Activated naive CD4-positive, alpha-beta T cell (primary cell): ENCODE data around the gene ZNF792.
"Not testable (repeated sequence)": the region's sequence is repeated elsewhere in the genome, so short reads cannot be mapped to it uniquely, and the experiment has no call there.

ENCODE experiments used
- DNase-seq, 4 experiments: peaks; one replicate each; lab custom pipeline; 2025; lab: John Stamatoyannopoulos, UW

The ZNF792 gene

DNA sequence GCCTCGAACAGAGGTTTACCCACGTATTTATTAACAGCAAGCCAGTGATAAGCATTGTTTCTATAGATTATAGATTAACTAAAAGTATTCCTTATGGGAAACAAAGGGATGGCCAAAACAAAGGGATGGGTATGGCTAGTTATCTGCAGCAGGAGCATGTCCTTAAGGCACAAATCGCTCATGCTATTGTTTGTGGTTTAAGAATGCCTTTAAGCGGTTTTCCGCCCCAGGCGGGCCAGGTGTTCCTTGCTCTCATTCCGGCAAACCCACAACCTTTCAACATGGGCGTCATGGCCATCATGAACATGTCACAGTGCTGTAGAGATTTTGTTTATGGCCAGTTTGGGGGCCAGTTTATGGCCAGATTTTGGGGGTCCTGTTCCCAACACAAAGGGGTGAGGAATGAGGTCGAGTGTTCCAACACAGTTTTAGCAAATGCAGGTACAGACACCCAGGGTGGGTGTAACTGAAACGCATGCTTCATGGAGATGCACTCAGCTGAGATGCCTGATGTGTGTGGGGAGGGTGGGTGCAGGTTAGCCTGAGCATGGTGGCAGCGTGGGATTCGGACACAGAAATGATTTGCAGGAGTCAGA lies 6.3 kb upstream of the ZNF792 start:
- not testable (repeated sequence) for DNase-seq

DNA sequence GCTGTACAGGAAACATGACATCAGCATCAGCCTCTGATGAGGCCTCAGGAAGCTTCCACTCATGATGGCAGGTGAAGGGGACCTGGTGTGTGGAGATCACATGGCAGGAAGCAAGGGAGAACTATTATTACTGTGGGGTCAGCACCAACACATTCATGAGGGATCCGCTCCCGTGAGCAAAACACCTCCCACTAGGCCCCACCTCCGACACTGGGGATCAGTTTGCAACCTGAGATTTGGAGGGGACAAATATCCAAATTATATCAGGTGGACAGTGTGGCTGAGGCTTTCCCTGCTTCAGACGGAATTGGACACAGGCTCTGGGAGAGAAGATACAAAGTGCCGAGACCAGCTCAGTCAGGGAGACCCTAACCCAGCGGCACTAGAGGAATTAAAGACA lies 5.7 kb upstream of the ZNF792 start:
- no peak for DNase-seq

DNA sequence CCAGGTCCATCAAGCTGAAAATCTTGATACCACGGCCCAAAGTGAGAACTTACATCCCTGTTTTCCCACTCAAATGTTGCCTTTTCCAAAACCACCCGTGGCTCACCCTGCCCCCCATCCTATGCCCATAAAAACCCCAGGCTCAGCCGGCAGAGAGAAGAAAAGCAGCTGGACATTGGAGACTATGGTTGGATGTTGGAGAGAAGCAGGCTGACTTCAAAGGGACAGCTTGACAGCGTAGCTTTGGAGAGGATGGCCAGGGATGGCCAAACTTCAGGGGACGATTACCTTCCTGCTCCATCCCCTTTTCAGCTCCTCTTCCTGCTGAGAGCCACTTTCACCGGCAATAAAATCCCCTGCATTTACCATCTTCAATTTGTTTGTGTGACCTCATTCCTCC lies 3.5 kb upstream of the ZNF792 start:
- no peak for DNase-seq

DNA sequence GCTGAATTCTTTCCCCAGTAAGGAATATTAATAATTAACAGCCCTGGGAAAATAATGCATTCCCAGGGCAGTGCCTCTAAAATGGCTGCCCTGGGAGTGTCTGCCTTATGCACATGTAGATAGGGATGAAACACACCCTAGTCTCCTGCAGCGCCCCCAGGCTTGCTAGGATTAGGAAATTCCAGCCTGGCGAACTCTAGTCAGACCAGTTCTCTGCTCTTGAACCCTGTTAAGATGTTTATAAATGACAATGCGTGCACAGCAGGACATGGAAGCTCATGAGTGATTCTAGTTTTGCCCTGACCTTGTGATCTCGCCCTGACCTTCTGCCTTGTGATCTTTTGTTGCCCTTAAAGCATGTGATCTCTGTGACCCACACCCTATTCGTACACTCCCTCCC lies 1.5 kb upstream of the ZNF792 start:
- DNase-seq, result not testable (repeated sequence)

DNA sequence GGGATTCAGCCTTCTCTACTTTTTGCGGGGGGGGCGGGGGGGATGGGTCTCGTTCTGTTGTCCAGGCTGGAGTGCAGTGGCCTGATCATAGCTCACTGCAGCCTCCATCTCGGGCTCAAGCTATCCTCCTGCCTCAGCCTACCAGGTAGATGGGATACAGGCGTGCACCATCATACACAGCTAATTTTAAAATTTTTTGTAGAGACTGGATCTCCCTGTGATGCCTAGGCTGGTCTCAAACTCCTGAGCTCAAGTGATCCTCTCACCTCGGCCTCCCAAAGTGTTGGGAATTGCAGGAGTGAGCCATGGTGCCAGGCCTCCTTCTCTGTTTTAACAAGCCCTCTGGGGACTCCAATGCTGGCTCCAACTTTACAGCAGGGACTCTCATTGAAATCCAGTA lies 569 bp upstream of the ZNF792 start:
- DNase-seq, result no peak

DNA sequence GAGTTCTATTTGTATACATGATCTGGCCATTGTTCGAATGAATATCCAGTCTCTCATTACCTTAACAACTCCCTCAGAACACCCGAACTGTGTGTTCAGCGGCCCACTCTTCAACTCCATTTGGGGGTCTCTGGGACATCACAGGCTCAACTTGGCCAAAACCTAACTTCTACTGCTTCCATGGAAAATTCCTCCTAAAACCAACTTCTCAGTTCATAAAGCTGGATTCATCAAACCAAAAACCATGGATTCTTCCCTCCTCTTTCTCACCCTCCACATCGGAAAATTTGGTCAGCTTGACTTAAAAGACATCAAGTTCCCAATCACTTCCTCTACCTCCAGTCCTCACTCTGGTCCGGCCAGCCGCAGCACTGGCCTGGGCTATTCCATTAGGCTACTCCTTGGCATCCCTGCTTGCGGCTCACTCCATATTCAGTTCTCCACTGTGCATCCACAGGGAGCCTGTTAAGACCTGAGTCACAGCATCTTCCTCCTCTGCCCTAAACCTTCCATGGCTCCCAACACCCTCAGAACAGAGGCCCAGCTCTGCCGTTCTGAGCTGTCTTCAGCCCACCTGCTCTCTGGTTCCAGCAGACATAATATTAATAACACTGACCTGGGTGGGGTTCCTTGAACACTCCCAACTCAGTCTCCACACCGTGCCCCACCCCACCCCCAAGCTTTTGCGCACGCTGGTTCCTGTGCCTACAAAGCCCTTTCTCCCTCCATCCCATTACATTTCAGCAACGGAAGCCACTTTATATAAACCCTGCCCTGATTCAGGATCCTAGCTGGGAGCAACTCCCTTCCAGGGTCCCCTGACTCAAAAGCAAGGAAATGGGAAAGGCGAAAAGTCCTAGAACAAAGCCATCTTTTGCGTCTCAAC lies 1.1 kb downstream of the ZNF792 start:
- DNase-seq, result peak in 1 of 4 experiments; percentile 5

DNA sequence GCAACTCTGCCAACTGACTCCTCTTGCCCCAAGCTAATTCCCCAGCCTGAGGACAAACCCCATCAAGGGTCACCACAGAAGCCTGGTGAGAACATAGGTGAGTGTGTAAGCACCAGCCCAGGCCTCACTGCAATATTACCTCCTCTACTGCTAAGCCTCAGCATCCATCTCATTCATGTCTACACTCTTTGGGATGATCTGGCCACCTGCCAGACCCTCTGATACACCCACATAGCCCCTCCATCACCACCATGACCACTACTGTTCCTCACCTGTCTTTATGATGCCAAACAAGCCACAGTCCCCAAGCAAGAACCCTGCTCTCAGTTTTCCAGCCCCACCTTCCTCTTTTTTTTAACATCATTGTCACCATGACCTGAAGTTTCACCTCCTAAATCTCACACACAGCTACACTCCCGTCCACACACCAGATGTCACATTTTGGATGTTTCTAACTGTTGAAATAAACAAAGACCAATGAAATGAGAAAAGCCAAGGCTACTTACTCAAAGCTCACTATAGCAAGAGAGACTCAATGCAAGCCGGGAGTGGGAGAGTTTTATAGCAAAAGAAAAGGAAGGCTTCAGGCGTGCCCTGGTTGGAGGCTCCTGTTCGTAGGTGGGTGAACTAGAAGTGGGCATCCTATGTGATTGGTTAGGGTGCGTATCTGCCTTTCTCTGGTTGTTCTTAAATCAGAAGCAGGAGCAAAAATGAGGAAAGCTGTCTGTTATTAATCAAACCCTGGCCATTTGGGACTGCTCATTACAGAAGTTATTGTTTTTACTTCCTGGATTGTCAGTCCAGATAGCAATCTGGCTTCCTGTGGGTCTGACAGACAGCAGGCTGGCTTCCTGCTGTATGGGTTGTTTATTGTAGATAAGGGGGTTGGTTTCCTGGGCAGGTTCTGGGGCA lies 2.0 kb downstream of the ZNF792 start:
- DNase-seq, result no peak

DNA sequence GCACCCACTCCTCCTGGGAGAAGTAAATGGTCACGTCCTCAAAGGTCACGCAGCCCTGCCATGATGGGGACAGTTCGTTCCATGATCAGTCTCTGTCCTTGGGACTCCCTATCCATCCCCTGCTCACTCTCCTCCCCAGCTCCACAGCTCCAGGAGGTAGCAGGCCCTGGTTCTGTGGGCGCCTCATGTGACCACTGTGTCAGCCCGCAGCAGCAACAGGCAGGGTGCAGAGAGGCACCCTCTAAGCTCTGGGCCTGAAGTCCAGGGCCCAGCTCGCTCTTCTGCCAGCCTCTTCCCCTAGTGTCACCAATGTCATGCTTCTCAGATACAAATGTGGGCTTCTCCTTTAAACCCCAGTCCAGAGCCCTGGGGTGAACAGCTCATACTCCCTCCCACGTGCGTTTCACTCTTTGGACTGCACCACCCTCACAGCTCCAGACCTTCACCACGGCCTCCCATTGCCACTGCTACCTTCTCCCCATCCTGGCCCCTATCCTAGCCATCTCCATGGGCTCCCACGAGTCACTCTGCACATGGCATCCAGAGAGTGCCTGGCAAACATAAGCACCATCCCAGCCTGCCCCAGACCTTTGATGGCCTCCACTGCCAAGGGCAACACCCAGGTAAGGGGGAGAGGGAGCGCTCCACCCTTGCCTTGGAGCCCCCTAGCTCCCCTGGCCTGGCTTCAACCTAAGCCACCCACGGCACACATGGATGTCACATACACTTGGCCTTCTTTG lies 2.9 kb downstream of the ZNF792 start:
- no peak for DNase-seq

DNA sequence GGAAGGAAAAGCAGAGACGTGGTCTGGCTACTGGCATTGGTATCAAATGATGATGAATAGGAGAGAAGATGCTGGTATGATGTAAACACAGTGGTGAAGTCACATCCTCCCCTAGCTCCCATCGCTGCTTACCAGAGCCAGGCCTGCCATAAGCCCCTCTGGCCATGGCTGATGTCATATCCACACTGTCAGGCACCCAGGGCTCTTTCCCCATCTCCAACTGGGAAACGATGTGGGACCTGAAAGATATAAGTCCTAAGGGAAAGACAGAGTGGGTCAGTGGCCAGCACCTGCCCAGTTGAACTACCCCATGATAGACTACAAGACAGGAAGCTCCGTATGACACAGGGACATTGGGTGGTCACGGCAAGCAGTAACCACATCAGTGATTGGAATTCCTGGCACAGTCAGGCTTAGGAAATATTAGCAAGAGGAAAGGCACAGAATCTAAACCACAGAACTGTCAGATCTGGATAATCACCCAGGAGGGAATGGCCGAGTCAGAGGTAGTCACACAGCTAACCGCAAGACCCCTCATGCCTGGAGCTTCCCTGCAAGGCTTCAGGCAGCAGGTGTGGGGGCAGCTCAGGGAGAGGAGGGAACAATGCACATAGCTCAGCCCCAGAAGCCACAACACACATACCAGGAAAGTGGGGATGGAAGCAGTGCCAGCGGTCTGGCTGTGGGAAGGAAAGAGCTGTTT lies 3.8 kb downstream of the ZNF792 start:
- no peak for DNase-seq

DNA sequence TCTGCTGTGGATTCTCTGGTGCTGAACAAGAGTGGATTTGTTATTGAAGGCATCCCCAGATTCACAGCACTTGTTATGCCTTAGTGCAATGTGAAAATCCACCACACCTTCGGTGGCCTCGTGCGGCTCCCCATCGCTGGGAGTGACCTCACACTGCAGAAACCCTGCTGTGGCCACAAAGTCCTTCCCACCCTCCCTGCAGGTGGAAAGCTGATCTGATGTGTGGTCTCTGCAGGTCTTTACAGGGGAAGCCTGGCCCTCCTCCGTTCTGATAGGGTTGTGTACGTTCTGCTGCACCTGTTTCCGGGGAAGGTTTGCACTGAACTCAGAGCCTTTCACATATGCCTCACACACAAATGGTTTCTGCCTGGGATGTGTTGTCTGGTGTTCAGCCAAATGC lies 5.0 kb downstream of the ZNF792 start:
- DNase-seq, result no peak

DNA sequence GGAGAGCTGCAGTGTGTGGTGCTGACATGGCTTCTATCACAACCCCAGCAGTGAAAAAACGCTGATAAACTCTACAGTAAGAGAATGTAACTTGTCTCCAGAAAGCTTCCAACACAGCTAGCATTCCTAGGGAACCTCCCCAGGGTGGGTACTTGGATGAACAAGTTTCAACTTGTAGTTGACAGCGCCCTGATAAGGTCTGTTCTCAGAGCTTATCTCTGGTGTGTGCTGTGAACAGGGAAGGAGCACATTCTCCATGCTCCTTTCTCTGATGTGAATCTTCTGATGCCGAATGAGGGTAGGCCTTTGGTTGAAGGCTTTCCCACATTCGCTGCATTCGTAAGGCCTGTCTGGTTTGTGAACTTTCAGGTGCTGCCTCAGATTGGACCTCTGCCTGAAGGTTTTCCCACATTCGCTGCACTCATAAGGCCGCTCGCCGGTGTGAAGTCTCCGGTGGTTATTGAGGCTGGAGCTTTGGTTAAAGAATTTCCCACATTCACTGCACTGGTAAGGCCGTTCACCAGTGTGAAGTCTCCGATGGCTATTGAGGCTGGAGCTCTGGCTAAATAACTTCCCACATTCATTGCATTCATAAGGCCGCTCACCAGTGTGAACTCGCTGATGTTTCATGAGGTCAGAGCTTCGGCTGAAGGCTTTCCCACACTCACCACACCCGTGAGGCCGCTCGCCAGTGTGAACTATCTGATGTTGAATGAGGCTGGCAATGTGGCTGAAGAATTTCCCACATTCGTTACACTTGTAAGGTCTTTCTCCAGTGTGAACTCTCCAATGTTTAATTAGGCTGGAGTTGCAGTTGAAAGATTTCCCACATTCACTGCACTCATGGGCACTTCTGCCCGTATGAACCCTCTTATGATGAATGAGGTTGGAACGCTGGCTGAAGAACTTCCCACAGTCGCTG lies 5.9 kb downstream of the ZNF792 start:
- DNase-seq, result no peak

DNA sequence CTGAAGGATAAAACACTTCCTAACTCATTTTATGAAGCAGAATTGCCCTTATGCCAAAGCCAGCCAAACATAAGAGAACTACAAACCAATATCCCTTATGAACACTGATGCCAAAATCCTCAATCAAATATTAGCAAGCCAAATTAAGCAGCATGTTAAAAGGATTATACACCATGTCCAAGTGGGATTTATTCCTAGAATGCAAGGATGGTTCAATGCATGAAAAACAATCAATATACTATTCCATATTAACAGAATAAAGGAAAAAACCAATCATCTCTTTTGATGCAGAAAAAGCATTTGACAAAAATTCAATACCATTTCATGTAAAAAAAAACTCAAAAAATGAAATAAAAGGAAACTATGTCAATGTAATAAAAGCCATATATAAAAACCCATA lies 10.9 kb downstream of the ZNF792 start:
- DNase-seq, result no peak

DNA sequence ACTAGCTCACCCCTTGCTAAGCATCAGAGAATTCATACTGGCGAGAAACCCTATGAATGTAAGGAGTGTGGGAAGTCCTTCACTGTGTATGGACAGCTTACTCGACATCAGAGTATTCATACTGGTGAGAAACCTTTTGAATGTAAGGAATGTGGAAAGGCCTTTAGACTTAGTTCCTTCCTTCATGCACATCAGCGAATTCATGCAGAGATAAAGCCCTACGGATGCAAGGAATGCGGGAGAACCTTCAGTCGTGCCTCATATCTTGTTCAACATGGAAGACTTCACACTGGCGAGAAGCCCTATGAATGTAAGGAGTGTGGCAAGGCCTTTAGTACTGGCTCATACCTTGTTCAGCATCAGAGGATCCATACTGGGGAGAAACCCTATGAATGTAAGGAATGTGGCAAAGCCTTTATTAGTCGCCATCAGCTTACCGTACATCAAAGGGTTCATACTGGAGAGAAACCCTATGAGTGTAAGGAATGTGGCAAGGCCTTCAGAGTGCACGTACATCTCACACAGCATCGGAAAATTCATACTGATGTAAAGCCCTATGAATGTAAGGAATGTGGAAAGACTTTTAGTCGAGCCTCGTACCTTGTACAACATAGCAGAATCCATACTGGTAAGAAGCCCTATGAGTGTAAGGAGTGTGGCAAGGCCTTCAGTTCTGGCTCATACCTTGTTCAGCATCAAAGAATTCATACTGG lies 20.0 kb downstream of the ZNF792 start:
- DNase-seq, result no peak

DNA sequence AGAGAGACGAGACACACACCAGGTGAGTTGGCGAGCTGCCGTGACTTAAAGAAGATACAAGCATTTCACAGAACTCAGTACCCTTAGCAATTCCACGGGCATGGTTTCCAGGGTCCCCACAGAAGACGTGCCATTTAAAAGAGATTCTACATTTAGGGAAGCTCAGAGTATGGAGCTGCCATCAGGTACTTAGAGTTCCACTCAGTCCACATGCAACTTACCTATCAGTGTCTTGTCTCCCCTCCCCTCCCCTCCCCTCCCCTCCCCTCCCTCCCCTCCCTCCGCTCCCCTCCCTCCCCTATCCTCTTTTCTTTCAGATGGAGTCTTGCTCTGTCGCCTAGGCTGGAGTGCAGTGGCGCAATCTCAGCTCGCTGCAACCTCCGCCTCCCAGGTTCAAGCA lies 25.1 kb downstream of the ZNF792 start:
- DNase-seq, result no peak

DNA sequence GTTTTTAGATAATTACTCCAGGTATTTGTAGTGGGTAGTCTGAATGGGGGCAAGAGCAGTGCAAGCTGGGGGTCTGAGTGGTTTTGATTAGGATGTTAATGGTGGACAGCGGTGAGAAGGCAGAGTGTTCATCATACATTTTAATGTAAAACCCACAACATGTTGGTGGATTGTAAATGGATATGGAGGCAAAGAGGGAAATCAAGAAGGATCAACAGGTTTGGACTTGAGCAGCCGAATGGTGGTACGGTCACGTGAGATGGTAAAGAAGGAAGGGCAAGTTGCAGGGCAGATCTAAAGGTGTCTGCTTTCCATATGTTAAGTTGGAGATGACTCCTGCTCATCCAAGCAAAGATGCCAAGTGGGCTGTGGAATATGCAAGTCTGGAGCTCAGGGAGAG lies 27.8 kb downstream of the ZNF792 start:
- DNase-seq, result no peak

DNA sequence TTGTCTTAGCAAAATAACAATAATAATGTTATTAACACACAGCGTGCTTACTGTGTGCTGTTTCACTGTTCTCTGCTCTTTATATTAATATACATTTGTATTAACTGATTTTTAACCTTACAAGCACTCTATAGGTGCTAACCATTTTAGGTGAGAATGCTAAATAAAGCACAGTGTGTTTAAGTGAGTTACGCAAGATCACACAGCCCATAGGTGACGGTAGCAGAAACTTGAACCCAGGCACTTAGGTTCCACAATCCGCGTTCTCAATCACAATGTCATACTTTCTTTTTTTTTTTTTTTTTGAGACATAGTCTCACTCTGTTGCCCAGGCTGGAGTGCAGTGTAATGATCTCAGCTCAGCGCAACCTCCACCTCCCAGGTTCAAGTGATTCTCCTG lies 31.5 kb downstream of the ZNF792 start:
- DNase-seq, result no peak

DNA sequence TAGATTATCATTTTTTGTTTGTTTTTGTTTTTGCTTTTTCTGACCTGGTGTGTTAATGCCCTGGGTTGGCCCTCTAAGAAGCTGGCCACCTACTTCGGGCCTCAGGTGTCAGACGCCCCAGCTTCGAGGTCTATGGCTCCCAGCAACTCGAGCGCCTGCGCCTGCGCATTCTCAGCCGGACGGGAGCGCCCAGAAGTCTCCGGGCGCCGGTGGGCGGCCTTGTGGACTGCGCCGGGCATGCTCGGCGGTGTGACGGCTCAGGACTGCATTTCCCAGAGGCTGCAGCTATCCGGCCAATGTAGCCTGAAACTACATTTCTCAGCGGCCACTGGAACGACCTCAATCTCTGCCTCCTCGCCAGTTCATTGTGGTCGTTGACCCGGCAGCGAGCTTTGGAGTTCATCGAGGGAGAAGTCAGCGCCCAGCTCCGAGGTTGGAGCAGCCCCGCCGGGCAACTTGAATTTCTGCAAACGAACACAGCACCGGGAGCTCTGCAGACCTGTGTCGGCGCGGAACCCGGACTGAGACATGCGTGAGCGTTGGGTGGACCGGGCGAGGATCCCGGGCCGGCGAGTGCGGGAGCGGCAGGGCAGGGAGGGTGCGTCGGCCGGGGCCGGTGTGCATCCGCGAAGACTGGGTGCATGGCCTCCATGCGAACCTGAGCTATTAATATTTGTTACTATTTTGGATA lies 37.2 kb downstream of the ZNF792 start, which contains the start of gene ZNF30:
TSS of gene ZNF30 (plus strand) at position 219 of the 691 bp plus-strand sequence. CDS start 3,045 bp downstream, outside the sequence.
- DNase-seq, result peak; percentile 40 to 71 (median 54)

DNA sequence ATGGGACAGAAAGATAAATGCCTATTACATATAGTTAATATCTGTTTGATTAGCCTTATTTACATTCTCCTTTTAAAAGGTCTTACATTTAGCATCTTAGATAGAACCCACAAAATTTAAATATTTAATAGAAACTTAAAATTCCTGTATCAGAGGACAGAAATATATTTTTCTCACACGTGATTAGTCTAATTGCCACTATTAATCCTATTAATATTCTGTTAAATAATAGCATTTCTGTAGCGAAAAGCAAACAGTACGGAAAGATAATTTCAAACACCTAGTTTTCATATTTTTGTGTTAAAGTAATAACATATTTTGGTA lies 37.7 kb downstream of the ZNF792 start:
- no peak for DNase-seq
